DND-41 (cell line): ENCODE results near the gene SHH.

Experiments
- ATAC-seq: fragments of 200-7000 bp; cut with Tn5 transposase; 3 replicates; pipeline ENCODE4 v1.9.1; 2021; ENCODE audit warnings: low read depth; ENCODE audit not compliant: insufficient read depth
- DNase-seq: peaks from one replicate; pipeline ENCODE4 v3.0.0-alpha.2; 2020
- H2AFZ ChIP-seq: 2 replicates; pipeline ENCODE4 v1.6.0; 2012; ENCODE audit warnings: low read depth, low read length
- H3K27ac ChIP-seq: 2 replicates; pipeline ENCODE4 v1.5.1; 2012; ENCODE audit warnings: low read length, inconsistent platforms
- H3K27me3 ChIP-seq: fragments of 200-600 bp; sonication (generic); 2 replicates; pipeline ENCODE4 v1.6.0; 2012; ENCODE audit warnings: low read length, mild to moderate bottlenecking, inconsistent platforms; ENCODE audit not compliant: insufficient read depth, poor library complexity
- H3K36me3 ChIP-seq: 2 replicates; pipeline ENCODE4 v1.5.1; 2012; ENCODE audit warnings: low read length, inconsistent platforms; ENCODE audit not compliant: insufficient read depth
- H3K4me1 ChIP-seq: 2 replicates; pipeline ENCODE4 v1.5.1; 2012; ENCODE audit warnings: mild to moderate bottlenecking, low read length; ENCODE audit not compliant: insufficient read depth
- H3K4me2 ChIP-seq: 2 replicates; pipeline ENCODE4 v1.6.0; 2012; ENCODE audit warnings: mild to moderate bottlenecking, moderate library complexity, low read length, inconsistent platforms; ENCODE audit not compliant: insufficient read depth
- H3K4me3 ChIP-seq, 2 experiments: fragments of 200-600 bp in 1 of 2; shearing (Covaris generic) in 1 of 2; 2 replicates each; pipeline ENCODE4 v1.5.1; 2012 to 2016; ENCODE audit warnings: inconsistent platforms in 2 of 2, low read length in 2 of 2, mild to moderate bottlenecking in 2 of 2, low read depth in 1 of 2, moderate library complexity in 1 of 2
- H3K79me2 ChIP-seq: 2 replicates; pipeline ENCODE4 v1.6.0; 2012; ENCODE audit warnings: low read length, inconsistent platforms; ENCODE audit not compliant: insufficient read depth
- H3K9ac ChIP-seq: 2 replicates; pipeline ENCODE4 v1.6.0; 2012; ENCODE audit warnings: low read depth, mild to moderate bottlenecking, inconsistent platforms, low read length, moderate library complexity
- H3K9me3 ChIP-seq: 2 replicates; pipeline ENCODE4 v1.5.1; 2012; ENCODE audit warnings: low read length, moderate library complexity, mild to moderate bottlenecking, inconsistent platforms; ENCODE audit not compliant: insufficient read depth, severe bottlenecking
- H4K20me1 ChIP-seq: 2 replicates; pipeline ENCODE4 v1.6.0; 2012; ENCODE audit warnings: low read length; ENCODE audit not compliant: insufficient read depth
- EZH2 ChIP-seq: IDR thresholded peaks from 3 replicates; pipeline ENCODE4 v1.6.1; 2012; ENCODE audit warnings: borderline replicate concordance, low read depth, mild to moderate bottlenecking, moderate library complexity, low read length, inconsistent platforms; ENCODE audit not compliant: severe bottlenecking
- TF ChIP-seq, protein P1 (sequence below): IDR thresholded peaks from 2 replicates; pipeline ENCODE4 v1.5.1; 2012; ENCODE audit warnings: borderline replicate concordance, low read length, moderate library complexity, mild to moderate bottlenecking; ENCODE audit not compliant: poor library complexity, severe bottlenecking; ENCODE audit errors: extremely low read depth

SHH gene

DNA sequence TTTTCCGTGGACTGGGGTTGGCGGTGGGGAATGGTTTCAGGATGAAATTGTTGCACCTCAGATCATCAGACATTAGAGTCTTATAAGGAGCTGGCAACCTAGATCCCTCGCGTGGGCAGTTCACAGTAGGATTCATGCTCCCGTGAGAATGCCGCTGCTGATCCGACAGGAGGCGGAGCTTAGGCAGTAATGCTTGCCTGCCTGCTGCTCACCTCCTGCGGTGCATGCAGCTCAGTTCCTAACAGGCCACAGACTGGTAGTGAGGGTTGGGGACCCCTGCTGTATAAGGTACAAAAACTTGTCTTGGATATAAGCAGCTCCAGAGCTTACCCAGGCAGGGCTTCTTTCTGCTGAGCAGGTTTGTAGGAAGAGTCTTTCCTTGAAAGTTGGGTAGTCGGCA, 53.9 kb downstream of the SHH start:
- peaks cover 21% of the 10 kb centered on the region; the same call in 1 of the 2 replicates for H4K20me1 ChIP-seq
- no peak overlapping the region for H3K9ac ChIP-seq
- H3K4me2 ChIP-seq = no peak overlapping the region
- H3K4me1 ChIP-seq = peaks cover 67% of the 10 kb centered on the region
- H3K36me3 ChIP-seq = peaks cover 73% of the 10 kb centered on the region
- H2AFZ ChIP-seq = no peak overlapping the region
- H3K27ac ChIP-seq = peak overlapping the region; percentile 22
- peaks cover 97% of the 10 kb centered on the region for H3K79me2 ChIP-seq
- no peaks in the 10 kb centered on the region for H3K27me3 ChIP-seq
- no peak overlapping the region for H3K4me3 ChIP-seq
- TF ChIP-seq, protein P1, sequence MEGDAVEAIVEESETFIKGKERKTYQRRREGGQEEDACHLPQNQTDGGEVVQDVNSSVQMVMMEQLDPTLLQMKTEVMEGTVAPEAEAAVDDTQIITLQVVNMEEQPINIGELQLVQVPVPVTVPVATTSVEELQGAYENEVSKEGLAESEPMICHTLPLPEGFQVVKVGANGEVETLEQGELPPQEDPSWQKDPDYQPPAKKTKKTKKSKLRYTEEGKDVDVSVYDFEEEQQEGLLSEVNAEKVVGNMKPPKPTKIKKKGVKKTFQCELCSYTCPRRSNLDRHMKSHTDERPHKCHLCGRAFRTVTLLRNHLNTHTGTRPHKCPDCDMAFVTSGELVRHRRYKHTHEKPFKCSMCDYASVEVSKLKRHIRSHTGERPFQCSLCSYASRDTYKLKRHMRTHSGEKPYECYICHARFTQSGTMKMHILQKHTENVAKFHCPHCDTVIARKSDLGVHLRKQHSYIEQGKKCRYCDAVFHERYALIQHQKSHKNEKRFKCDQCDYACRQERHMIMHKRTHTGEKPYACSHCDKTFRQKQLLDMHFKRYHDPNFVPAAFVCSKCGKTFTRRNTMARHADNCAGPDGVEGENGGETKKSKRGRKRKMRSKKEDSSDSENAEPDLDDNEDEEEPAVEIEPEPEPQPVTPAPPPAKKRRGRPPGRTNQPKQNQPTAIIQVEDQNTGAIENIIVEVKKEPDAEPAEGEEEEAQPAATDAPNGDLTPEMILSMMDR = no peak
- TF ChIP-seq EZH2 = no peak
- no peaks in the 10 kb centered on the region for H3K9me3 ChIP-seq
- ATAC-seq = no peak
- no peak for DNase-seq

DNA sequence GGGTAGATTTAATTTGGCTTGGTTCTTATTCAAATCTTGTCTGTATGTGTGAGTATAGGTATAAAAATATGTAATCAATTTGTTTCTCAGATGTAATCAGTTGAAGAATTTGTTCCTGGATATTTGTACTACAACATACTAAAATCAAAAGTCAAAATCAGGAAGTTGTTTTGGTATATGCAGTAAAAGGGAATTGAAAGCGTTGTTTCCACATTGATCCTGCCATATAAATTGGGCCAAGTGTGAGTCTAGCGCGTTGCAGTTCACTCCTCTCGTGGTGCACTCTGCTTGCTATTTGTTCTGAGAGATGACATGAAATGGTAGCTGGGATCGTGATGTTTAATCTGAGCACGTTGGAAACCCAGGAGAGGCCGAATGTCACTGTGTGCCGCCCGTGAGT, 55.9 kb downstream of the SHH start:
- Histone ChIP-seq H4K20me1 (peaks cover 30% of the 10 kb centered on the region; the same call in 1 of the 2 replicates), H3K36me3 (peaks cover 83% of the 10 kb centered on the region), H2AFZ (no peak overlapping the region), H3K4me1 (peaks cover 64% of the 10 kb centered on the region), H3K4me3 (no peak overlapping the region), H3K9ac (no peak overlapping the region), H3K79me2 (peaks cover 98% of the 10 kb centered on the region), H3K9me3 (no peaks in the 10 kb centered on the region), H3K27ac (peak overlapping the region; percentile 23; the same call in 1 of the 2 replicates), H3K27me3 (no peaks in the 10 kb centered on the region), H3K4me2 (no peak overlapping the region)
- TF ChIP-seq EZH2 = no peak
- TF ChIP-seq, protein P1 = no peak
- no peak for ATAC-seq
- DNase-seq = no peak

DNA sequence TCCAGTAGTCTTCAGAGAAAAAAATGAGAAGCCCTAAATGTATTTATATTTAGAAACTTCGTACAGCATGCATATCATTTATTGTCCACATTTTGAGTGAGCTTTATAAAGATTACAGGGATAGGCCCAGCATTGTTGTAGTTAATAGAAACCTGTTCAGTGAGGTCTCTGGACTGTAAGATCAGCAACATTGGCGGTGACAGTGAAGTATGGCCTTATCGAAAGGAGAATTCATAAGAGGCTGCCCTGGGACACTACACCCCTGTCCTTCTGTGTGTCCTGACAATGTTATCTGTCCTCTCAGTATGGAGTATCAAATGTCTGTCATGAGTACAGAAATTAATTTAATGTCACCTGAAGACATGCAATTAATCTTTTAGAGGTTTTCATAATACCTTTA, 57.2 kb downstream of the SHH start:
- H4K20me1 ChIP-seq = peaks cover 31% of the 10 kb centered on the region; the same call in 1 of the 2 replicates
- H3K9ac ChIP-seq = no peak overlapping the region
- peaks cover 55% of the 10 kb centered on the region for H3K4me1 ChIP-seq
- H3K36me3 ChIP-seq = peaks cover 83% of the 10 kb centered on the region
- TF ChIP-seq EZH2 = no peak
- TF ChIP-seq, protein P1 = no peak
- H3K27me3 ChIP-seq = no peaks in the 10 kb centered on the region
- H3K4me3 ChIP-seq = no peak overlapping the region
- DNase-seq = no peak
- H3K4me2 ChIP-seq = no peak overlapping the region
- H2AFZ ChIP-seq = no peak overlapping the region
- H3K27ac ChIP-seq = peak overlapping the region; percentile 68; the same call in 1 of the 2 replicates
- H3K9me3 ChIP-seq = no peaks in the 10 kb centered on the region
- ATAC-seq = no peak
- H3K79me2 ChIP-seq = peaks cover 98% of the 10 kb centered on the region
